GM23248 (cell line): ENCODE results near the gene BAZ2B. TPM values are rescaled to one million over a fixed set of nuclear protein-coding genes. Genes with fewer than 3 reads are reported as not detected.

Experiments used
- DNase-seq: peaks from one replicate; pipeline ENCODE4 v3.0.0-alpha.2; 2015
- H2AFZ ChIP-seq: fragments of 200-600 bp; sonication (generic); 2 replicates; pipeline ENCODE4 v1.6.1; 2016; ENCODE audit warnings: antibody characterized with exemption
- H3F3A ChIP-seq: fragments of 200-600 bp; sonication (generic); 2 replicates; pipeline ENCODE4 v1.6.1; 2016; ENCODE audit warnings: mild to moderate bottlenecking, antibody characterized with exemption, mixed run types; ENCODE audit not compliant: insufficient read depth
- H3K27ac ChIP-seq: fragments of 200-600 bp; sonication (generic); 2 replicates; pipeline ENCODE4 v1.5.1; 2016; ENCODE audit warnings: mild to moderate bottlenecking
- H3K27me3 ChIP-seq: fragments of 200-600 bp; sonication (generic); replicated peaks from 2 replicates; pipeline ENCODE4 v1.6.1; 2016; ENCODE audit warnings: mild to moderate bottlenecking; ENCODE audit not compliant: insufficient read depth
- H3K36me3 ChIP-seq: fragments of 200-600 bp; sonication (generic); 2 replicates; pipeline ENCODE4 v1.6.1; 2016; ENCODE audit warnings: low read depth, mild to moderate bottlenecking
- H3K4me1 ChIP-seq: fragments of 200-600 bp; sonication (generic); 2 replicates; pipeline ENCODE4 v1.6.1; 2016; ENCODE audit warnings: mild to moderate bottlenecking; ENCODE audit not compliant: insufficient read depth
- H3K4me2 ChIP-seq: fragments of 200-600 bp; sonication (generic); one replicate; pipeline ENCODE4 v1.6.1; 2016; ENCODE audit warnings: mild to moderate bottlenecking; ENCODE audit not compliant: unreplicated experiment
- H3K4me3 ChIP-seq: fragments of 200-600 bp; sonication (generic); 2 replicates; pipeline ENCODE4 v1.5.1; 2016; ENCODE audit warnings: mild to moderate bottlenecking
- H3K79me2 ChIP-seq: fragments of 200-600 bp; sonication (generic); 2 replicates; pipeline ENCODE4 v1.6.1; 2016; ENCODE audit warnings: mild to moderate bottlenecking; ENCODE audit not compliant: insufficient read depth
- H3K9ac ChIP-seq: fragments of 200-600 bp; sonication (generic); 2 replicates; pipeline ENCODE4 v1.6.1; 2016; ENCODE audit warnings: mild to moderate bottlenecking
- H3K9me2 ChIP-seq: fragments of 200-600 bp; sonication (generic); 2 replicates; pipeline ENCODE4 v1.6.1; 2016; ENCODE audit warnings: mixed run types, mild to moderate bottlenecking, moderate library complexity; ENCODE audit not compliant: insufficient read depth
- H3K9me3 ChIP-seq: fragments of 200-600 bp; sonication (generic); one replicate; pipeline ENCODE4 v1.6.1; 2017; ENCODE audit warnings: low read depth
- H4K20me1 ChIP-seq: fragments of 200-600 bp; sonication (generic); 2 replicates; pipeline ENCODE4 v1.6.0; 2016; ENCODE audit not compliant: insufficient read depth
- EZH2 ChIP-seq: fragments of 200-600 bp; sonication (generic); IDR thresholded peaks from 2 replicates; pipeline ENCODE4 v1.6.1; 2018; ENCODE audit warnings: antibody characterized with exemption, mild to moderate bottlenecking; ENCODE audit not compliant: insufficient read depth, poor library complexity, severe bottlenecking
- EZH2phosphoT487 ChIP-seq: fragments of 200-600 bp; sonication (generic); IDR thresholded peaks from 2 replicates; pipeline ENCODE4 v1.6.1; 2018; ENCODE audit warnings: antibody characterized with exemption, moderate library complexity, mild to moderate bottlenecking, low read depth; ENCODE audit not compliant: insufficient read depth
- WGBS, 2 experiments: methylation state at CpG; one replicate each; pipeline ENCODE4 v1.1.6; 2015 to 2017; ENCODE audit warnings: low lambda C conversion rate in 2 of 2, low coverage in 1 of 2; ENCODE audit errors: missing lambda C conversion rate in 2 of 2; 5-methylcytosine and 5-hydroxymethylcytosine counted together
- in situ Hi-C: fragments of 300-500 bp; cut with MboI; formaldehyde crosslinking; loops from 2 replicates; pipeline ENCODE4 v1.15.0; 2020
- polyA plus RNA-seq: library from polyadenylated mRNA; unstranded; fragments of >200 nt; fragmentation: Nextera tagmentation; extraction: Ambion mirVana; gene quantifications from 2 replicates; pipeline ENCODE4 v1.2.1, GENCODE V29; 2016
- total RNA-seq: library from RNA; depleted of rRNA; stranded (reverse); fragments of >200 nt; shearing (Covaris generic); gene quantifications from 2 replicates; pipeline ENCODE4 v1.2.3, GENCODE V29; 2014

The BAZ2B gene
- total and polyA plus RNA-seq, 2 experiments from 2014 or later: 17.0 to 20.5 TPM

DNA sequence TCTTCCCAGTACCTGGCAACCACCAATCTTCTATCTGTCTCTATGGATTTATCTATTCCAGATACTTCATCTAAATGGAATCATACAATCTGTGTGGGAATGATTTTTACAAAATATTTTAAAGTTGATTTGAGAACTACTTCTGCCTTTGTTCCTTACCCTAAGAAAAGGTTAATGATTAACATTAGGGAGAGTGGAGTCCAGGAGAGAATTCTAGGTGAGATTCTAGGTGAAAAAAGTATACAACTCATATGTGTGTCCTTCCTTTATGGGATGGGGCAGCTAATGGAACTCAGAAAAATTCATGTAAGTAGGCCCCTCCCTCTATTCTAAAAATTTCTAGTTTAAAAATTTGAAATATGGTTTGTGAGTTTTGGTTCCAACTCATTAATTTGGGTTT lies 293.9 kb downstream of the BAZ2B start:
- peaks cover 6% of the 10 kb centered on the region for H3K36me3 ChIP-seq
- no peak overlapping the region for H3K27ac ChIP-seq
- H3K4me3 ChIP-seq: no peak overlapping the region
- H4K20me1 ChIP-seq: no peaks in the 10 kb centered on the region
- no peak overlapping the region for H3K9ac ChIP-seq
- H3K4me2 ChIP-seq: no peak overlapping the region
- H3K79me2 ChIP-seq: no peaks in the 10 kb centered on the region
- H3K9me3 ChIP-seq: no peaks in the 10 kb centered on the region
- peaks cover 14% of the 10 kb centered on the region for H3K4me1 ChIP-seq
- TF ChIP-seq EZH2phosphoT487: no peak
- DNase-seq: no peak
- H3K9me2 ChIP-seq: no peaks in the 10 kb centered on the region
- no peak overlapping the region for H2AFZ ChIP-seq
- in situ Hi-C loops: no loop called here
- peaks cover 6% of the 10 kb centered on the region; the same call in 1 of the 2 replicates for H3F3A ChIP-seq
- H3K27me3 ChIP-seq: no peaks in the 10 kb centered on the region

DNA sequence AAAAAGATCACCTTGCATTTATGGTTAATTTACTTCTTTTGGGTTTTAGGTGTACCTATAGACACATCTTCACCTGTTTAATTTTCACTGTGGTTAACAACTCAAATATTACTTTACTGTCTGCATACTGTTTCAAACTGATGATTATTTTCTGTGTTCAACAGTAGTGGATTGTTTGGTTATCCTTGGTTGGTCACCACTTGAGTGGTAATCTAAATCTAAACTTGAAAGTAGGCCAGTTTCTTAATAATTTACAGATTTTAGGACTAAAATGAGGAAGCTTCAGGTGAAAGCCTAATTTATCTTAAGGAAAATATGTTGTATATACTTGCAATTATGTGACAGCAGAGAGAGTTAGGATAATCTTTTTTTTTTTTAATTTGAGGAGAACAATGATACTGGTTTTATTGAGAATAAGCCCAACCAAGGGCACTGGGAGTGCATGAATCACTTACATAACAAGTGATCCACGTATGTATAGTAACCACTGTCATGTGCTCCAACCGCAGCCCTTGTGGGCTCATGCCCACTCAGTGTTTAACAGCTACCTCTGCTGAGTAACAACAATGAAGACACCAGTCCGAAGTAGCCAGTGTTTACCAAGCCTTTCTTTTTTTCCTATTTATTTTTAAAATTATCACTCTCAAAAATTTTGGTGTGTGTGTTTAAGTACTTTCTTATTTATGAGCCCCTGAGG lies 298.8 kb downstream of the BAZ2B start:
- in situ Hi-C loops: no loop called here
- Histone ChIP-seq H3K36me3 (peaks cover 9% of the 10 kb centered on the region), H3K27ac (no peak overlapping the region), H3K9ac (no peak overlapping the region), H3K4me2 (no peak overlapping the region), H4K20me1 (no peaks in the 10 kb centered on the region), H2AFZ (no peak overlapping the region), H3K4me3 (no peak overlapping the region), H3K9me3 (no peaks in the 10 kb centered on the region), H3K4me1 (no peaks in the 10 kb centered on the region), H3K9me2 (no peaks in the 10 kb centered on the region), H3F3A (no peaks in the 10 kb centered on the region), H3K79me2 (no peaks in the 10 kb centered on the region), H3K27me3 (no peaks in the 10 kb centered on the region)
- WGBS, 2 experiments: 83 to 89% methylated on average over 3 of the region's 3 CpGs
- TF ChIP-seq EZH2: no peak
- DNase-seq: no peak

DNA sequence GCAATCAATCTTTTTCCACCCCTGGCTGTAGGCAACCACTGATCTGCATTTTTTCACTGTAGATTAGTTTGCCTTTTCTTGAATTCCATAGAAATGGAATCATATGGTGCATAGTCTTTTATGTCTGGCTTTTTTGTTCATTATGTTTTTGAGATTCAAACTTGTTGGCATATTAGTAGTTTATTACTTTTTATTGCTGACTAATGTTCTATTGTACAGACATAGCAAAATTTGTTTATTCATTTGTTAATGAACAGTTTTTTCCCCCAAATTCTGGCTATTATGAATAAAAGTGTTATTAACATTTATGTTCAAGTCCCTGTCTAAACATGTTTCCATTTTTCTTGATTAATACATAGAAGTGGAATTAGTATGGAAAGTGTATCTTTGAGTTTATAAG lies 308.4 kb downstream of the BAZ2B start:
- Histone ChIP-seq H3K27me3 (no peaks in the 10 kb centered on the region), H3K27ac (no peak overlapping the region), H3K4me2 (no peak overlapping the region), H3K9me2 (no peaks in the 10 kb centered on the region), H3F3A (no peaks in the 10 kb centered on the region), H3K4me1 (no peaks in the 10 kb centered on the region), H3K9ac (no peak overlapping the region), H3K9me3 (no peaks in the 10 kb centered on the region), H3K79me2 (no peaks in the 10 kb centered on the region), H3K36me3 (no peaks in the 10 kb centered on the region), H2AFZ (no peak overlapping the region), H4K20me1 (no peaks in the 10 kb centered on the region), H3K4me3 (no peak overlapping the region)
- DNase-seq: no peak
- in situ Hi-C loops: no loop called here
- no peak for TF ChIP-seq EZH2
- no peak for TF ChIP-seq EZH2phosphoT487

DNA sequence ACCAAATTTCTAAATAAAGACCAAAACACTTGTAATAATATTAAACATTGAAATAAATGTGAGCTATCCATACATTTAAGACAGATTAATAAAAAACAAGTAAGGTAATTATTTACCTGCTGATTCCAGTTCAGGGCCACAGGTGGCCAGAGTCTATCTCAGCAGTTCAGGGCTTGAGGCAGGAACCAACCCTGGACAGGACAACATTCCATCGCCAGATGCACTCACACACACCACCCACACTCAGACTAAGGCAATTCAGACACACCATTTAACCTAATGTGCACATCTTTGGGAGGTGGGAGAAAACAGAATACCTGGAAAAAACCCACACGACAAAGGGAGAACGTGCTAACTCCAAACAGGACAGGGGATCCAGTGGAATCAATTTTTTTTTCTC lies 315.8 kb downstream of the BAZ2B start:
- Histone ChIP-seq H4K20me1 (no peaks in the 10 kb centered on the region), H3K4me2 (no peak overlapping the region), H3K27ac (no peak overlapping the region), H3K4me1 (no peaks in the 10 kb centered on the region), H3K27me3 (no peaks in the 10 kb centered on the region), H3K9me2 (no peaks in the 10 kb centered on the region), H3F3A (no peaks in the 10 kb centered on the region), H3K79me2 (no peaks in the 10 kb centered on the region), H3K36me3 (no peaks in the 10 kb centered on the region), H3K9ac (no peak overlapping the region), H2AFZ (no peak overlapping the region), H3K4me3 (no peak overlapping the region), H3K9me3 (no peaks in the 10 kb centered on the region)
- in situ Hi-C loops: no loop called here
- TF ChIP-seq EZH2 (no peak), EZH2phosphoT487 (no peak)
- DNase-seq: no peak
- 68 to 87% methylated on average over 3 of the region's 3 CpGs for WGBS, 2 experiments

DNA sequence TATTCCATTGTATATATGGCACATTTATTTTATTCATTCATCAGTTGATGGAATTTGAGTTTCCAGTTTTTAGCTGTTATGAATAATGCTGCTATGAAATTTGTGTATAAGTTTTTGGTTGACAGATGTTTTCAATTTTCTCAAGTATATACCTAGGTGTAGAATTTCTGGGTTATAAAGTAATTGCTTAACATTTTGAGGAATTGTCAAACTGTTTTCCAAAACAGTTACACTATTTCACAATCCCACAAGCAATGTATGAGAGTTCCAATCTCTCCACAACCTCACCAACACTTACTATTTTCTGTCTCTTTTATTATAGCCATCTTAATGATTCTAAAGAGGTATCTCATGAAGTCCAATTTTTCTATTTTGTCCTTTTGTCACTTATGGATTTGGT lies 317.4 kb downstream of the BAZ2B start:
- TF ChIP-seq EZH2phosphoT487 (no peak), EZH2 (no peak)

More for the DNA sequence above, 317.4 kb downstream of the BAZ2B start:
- Histone ChIP-seq H3K27ac (no peak overlapping the region), H3F3A (no peaks in the 10 kb centered on the region), H3K4me3 (no peak overlapping the region), H3K4me2 (no peak overlapping the region), H3K9ac (no peak overlapping the region), H3K27me3 (no peaks in the 10 kb centered on the region), H3K79me2 (no peaks in the 10 kb centered on the region), H3K4me1 (no peaks in the 10 kb centered on the region), H3K9me2 (no peaks in the 10 kb centered on the region), H2AFZ (no peak overlapping the region), H3K9me3 (no peaks in the 10 kb centered on the region), H3K36me3 (no peaks in the 10 kb centered on the region), H4K20me1 (no peaks in the 10 kb centered on the region)
- in situ Hi-C loops: no loop called here
- DNase-seq: no peak
